Astrocyte of the cerebellum (primary cell): ENCODE measurements around the gene RASA3.
"Not testable (repeated sequence)": the region's sequence is repeated elsewhere in the genome, so short reads cannot be mapped to it uniquely, and the experiment has no call there.

Experiments
- DNase-seq: peaks from one replicate; pipeline ENCODE4 v3.0.0-alpha.2; 2011; ENCODE audit warnings: low read depth
- H3K4me3 ChIP-seq: 2 replicates; pipeline ENCODE4 v1.5.1; 2011; ENCODE audit warnings: mild to moderate bottlenecking, low read depth, low read length, moderate library complexity
- in situ Hi-C: cut with HindIII; loops from 2 replicates; pipeline ENCODE4 v1.10.0; 2017; ENCODE audit warnings: low sequenced_read_pairs
- TF ChIP-seq, protein P1 (sequence below): IDR thresholded peaks from 2 replicates; pipeline ENCODE4 v1.5.1; 2012; ENCODE audit warnings: low read length, low read depth, moderate library complexity, mild to moderate bottlenecking; ENCODE audit errors: missing control alignments

RASA3 gene, protein sequence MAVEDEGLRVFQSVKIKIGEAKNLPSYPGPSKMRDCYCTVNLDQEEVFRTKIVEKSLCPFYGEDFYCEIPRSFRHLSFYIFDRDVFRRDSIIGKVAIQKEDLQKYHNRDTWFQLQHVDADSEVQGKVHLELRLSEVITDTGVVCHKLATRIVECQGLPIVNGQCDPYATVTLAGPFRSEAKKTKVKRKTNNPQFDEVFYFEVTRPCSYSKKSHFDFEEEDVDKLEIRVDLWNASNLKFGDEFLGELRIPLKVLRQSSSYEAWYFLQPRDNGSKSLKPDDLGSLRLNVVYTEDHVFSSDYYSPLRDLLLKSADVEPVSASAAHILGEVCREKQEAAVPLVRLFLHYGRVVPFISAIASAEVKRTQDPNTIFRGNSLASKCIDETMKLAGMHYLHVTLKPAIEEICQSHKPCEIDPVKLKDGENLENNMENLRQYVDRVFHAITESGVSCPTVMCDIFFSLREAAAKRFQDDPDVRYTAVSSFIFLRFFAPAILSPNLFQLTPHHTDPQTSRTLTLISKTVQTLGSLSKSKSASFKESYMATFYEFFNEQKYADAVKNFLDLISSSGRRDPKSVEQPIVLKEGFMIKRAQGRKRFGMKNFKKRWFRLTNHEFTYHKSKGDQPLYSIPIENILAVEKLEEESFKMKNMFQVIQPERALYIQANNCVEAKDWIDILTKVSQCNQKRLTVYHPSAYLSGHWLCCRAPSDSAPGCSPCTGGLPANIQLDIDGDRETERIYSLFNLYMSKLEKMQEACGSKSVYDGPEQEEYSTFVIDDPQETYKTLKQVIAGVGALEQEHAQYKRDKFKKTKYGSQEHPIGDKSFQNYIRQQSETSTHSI

DNA sequence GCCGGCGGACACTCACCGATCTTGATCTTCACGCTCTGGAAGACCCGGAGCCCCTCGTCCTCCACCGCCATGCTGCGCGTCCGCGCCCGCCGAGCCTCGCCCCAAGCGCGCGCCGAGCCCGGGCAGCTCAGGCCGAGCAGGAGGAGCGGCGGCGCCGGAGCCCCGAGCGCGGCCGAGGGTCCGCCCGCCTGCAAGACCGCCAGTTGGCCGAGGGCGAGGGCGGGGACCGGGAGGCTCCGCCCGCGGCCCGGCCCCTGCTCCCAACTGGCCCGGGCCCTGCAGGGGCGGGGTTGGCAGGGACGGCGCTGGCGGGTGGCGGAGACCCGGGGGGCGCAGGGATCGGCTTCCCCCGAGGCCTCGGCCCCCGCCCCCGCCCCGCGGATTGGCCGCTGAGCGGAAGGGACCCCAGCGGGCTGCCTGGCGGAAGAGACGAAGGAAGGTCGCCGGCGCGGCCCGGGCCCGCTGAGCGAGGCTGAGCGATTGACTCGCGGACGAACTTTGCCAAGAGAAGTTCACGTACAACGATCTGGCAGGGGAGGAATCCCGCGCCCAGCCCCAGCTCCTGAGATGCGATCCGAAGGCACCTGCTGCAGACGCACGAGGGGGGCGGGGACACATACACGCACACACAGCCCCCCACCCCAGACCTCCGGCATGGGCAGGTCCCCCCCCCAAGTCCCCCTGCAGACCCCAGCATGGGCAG, at the start of gene RASA3:
Gene RASA3 (minus strand): TSS at position 205 of the 703 bp plus-strand sequence. CDS start 134 bp downstream, at position 71.
- peak; percentile 51 for DNase-seq

DNA sequence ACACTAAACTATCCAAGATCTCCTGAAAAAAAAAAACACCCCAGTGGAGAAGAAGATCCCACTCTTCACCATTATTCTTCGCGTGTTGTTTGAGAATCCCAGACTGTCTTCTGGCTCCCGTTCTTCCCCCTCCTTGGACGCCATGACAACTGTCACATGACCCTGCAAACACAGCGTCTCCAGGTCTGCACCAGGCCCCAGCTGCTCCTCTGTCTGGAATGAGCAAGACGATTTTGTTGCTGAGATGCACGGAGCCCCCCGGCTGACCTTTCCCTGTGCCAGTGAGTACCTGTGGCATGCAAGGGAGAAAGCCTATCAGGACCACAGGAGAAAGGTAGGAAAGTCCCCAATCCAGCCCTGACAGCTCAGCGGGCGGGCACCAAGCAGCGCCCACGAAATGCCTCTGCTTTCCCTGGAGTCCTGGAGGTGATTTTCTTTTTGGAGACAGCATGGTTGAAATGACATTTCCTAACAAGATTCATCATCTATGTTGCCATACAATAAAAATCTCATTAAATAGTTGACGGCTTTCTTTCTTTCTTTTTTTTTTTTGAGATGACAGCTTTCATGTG, 46.8 kb upstream of the RASA3 start, which contains the start of gene CFAP97D2:
Gene CFAP97D2 (plus strand): TSS at position 171 of the 572 bp plus-strand sequence. CDS start 74 bp downstream, at position 245.
- no peak within 1 kb of the TSS for H3K4me3 ChIP-seq
- no peak for DNase-seq
- in situ Hi-C loops = no loop called here
- TF ChIP-seq, protein P1, sequence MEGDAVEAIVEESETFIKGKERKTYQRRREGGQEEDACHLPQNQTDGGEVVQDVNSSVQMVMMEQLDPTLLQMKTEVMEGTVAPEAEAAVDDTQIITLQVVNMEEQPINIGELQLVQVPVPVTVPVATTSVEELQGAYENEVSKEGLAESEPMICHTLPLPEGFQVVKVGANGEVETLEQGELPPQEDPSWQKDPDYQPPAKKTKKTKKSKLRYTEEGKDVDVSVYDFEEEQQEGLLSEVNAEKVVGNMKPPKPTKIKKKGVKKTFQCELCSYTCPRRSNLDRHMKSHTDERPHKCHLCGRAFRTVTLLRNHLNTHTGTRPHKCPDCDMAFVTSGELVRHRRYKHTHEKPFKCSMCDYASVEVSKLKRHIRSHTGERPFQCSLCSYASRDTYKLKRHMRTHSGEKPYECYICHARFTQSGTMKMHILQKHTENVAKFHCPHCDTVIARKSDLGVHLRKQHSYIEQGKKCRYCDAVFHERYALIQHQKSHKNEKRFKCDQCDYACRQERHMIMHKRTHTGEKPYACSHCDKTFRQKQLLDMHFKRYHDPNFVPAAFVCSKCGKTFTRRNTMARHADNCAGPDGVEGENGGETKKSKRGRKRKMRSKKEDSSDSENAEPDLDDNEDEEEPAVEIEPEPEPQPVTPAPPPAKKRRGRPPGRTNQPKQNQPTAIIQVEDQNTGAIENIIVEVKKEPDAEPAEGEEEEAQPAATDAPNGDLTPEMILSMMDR = no peak

More for the DNA sequence above, at the start of gene RASA3:
- H3K4me3 ChIP-seq = peak within 1 kb of the TSS; percentile 98
- TF ChIP-seq, protein P1 = no peak
- in situ Hi-C loops = no loop called here

DNA sequence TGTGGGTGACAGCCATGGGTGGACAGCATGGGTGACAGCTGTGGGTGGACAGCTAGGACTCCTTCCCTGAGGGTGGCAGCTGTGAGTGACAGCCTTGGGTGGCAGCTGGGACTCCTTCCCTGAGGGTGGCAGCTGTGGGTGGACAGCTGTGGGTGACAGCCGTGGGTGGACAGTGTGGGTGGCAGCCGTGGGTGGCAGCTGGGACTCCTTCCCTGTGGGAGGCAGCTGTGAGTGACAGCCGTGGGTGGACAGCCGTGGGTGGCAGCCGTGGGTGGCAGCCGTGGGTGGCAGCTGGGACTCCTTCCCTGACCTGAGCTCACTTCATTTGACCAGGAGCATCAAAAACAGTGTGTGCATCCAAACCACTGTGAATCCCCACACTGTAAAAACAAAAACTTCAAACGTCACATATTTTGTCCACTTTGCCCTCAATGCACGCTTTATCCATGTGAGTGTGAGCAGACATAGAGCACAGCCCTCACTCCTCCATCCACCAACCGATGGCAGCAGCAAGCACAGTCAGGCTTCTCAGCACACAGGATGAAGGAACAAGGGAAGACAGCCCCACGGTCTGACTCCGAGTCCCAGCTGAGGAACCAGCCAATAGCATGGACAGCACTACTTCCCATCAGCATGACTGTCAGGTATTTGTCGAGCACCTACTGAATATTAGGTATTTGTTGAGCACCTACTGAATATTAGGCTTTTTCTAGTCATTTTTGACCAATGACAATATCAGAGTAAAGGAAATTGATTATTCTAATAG, 45.0 kb upstream of the RASA3 start:
- TF ChIP-seq, protein P1 = no peak

DNA sequence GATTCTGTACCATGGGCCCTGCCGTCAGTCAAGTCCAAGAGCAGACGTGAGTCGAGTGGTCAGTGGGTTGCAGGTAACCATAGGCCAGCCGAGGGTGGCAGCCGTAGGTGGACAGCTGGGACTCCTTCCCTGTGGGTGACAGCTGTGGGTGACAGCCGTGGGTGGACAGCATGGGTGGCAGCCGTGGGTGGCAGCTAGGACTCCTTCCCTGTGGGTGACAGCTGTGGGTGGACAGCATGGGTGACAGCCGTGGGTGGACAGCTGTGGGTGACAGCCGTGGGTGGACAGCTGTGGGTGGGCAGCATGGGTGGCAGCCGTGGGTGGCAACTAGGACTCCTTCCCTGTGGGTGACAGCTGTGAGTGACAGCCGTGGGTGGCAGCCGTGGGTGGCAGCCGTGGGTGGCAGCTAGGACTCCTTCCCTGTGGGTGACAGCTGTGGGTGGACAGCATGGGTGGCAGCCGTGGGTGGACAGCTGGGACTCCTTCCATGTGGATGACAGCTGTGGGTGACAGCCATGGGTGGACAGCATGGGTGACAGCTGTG, 44.0 kb upstream of the RASA3 start:
- in situ Hi-C loops, H3K4me3 ChIP-seq, DNase-seq: not testable (repeated sequence)

More for the DNA sequence above, 45.0 kb upstream of the RASA3 start:
- in situ Hi-C loops = no loop called here
- no peak for DNase-seq
- no peak overlapping the region for H3K4me3 ChIP-seq

DNA sequence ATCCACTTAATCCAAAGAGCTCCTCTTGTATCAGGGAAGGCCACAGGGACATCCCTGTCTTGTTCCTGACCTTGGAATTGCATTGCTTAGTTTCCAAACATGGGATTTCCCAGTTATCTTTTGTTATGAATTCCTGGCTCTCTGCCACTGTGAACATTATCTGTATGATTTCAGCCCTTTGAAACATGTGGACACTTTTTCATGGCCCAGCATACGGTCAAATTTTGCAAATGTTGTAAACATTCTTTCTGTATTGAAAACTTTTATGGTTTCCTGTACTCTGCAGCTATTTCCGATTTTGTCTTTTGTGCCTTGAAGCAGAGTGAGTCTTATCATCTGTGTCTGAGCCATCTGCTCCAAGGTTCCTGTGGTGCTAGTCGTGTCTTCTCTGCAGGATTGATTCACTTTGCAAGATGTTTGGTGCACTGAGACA, 42.1 kb upstream of the RASA3 start:
- TF ChIP-seq, protein P1 = no peak
- no peak overlapping the region for H3K4me3 ChIP-seq
- no peak for DNase-seq
- in situ Hi-C loops = no loop called here

DNA sequence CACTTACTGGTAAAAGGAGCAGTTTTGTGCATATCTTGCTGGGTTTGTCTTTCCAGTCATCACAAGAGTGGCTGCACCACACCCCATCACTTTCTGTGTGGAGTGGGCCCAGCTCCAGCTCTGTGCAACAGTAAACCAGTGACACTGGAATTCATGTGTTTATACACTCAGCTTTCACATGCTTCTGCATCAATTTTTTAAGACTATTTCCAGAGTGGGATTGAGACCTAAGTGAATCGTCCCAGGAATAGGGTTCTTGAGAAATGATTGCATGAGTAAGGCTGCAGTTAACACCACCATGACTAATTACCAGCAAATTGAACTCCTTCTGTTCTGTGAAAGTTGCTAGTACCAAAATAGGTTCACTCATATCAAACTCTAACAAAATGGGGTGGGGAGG, 41.3 kb upstream of the RASA3 start:
- TF ChIP-seq, protein P1 = no peak
- H3K4me3 ChIP-seq = no peak overlapping the region
- in situ Hi-C loops = no loop called here
- DNase-seq = no peak
